ENCODE data around the gene GSTK1. TPM values are rescaled to one million over a fixed set of nuclear protein-coding genes. Genes with fewer than 3 reads are reported as not detected.
"Not testable (repeated sequence)": the region's sequence is repeated elsewhere in the genome, so short reads cannot be mapped to it uniquely, and the experiment has no call there.

The GSTK1 gene
- total RNA-seq, 2 experiments from 2014 or later = 218 to 224 TPM

DNA sequence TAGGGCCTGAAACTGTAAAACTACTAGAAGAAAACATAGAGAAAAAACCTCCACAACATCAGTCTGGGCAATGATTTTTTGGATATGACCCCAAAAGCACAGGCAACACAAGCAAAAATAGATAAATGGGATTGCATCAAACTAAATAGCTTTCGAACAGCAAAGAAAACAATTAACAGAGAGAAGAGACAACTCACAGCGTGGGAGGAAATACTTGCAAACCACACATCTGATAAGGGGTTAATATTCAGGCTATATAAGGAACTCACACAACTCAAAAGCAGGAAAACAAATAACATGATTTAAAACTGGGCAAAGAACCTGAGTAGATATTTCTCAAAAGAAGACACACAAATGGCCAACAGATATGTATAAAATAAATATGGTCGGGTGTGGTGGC, 7.7 kb upstream of the GSTK1 start:
- no peak for DNase-seq
- peak overlapping the region; percentile 14 for H3K27ac Mint-ChIP-seq
- H3K9me3 Mint-ChIP-seq = peaks cover 20% of the 10 kb centered on the region
- no peak overlapping the region for H3K4me3 Mint-ChIP-seq
- peaks cover 18% of the 10 kb centered on the region for H3K36me3 Mint-ChIP-seq
- no peaks in the 10 kb centered on the region for H3K27me3 Mint-ChIP-seq
- intact Hi-C loops (cut with micrococcal nuclease) = no loop called here
- H3K4me1 Mint-ChIP-seq (ENCODE audit: low read depth) = peaks cover 69% of the 10 kb centered on the region
- POLR2A ChIA-PET = interaction anchor here (0.6 to 1.2 kb wide), 2 partner anchors 8 to 28 kb away, joined by 3 to 6 read pairs; partner anchors contain the start of gene GSTK1
- CTCF ChIA-PET = interaction anchor here (0.7 to 4.9 kb wide), 7 partner anchors 8 to 125 kb away, joined by 3 to 43 read pairs (median 4); partner anchors contain the start of genes CASP2 and GSTK1

DNA sequence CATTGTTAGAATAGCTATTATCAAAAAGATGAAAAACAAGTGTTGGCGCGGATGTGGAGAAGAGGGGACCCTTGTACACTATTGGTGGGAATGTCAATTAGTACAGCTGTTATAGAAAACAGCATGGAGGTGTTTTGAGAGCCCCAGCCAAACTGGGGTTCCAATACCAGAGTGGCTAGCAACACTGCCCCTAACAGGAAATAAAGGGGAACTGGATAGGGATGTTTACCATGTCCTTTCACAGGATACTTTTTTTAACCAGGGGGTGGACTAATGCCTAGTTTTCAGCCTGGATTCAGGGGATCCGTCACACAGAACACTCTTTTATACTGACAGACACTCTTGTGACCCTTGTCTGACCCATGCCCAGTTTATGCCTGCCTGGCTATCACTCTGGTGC, 6.9 kb upstream of the GSTK1 start:
- POLR2A ChIA-PET = no interaction called here
- DNase-seq = no peak
- Mint-ChIP-seq H3K27me3 (no peaks in the 10 kb centered on the region), H3K9me3 (peaks cover 20% of the 10 kb centered on the region), H3K27ac (peak overlapping the region; percentile 46), H3K4me3 (no peak overlapping the region), H3K4me1 (ENCODE audit: low read depth) (peaks cover 68% of the 10 kb centered on the region), H3K36me3 (peaks cover 17% of the 10 kb centered on the region)
- CTCF ChIA-PET = interaction anchor here (0.9 to 4.9 kb wide), 6 partner anchors 9 to 48 kb away, joined by 3 to 43 read pairs (median 5); no protein-coding TSS in a partner anchor
- intact Hi-C loops (cut with micrococcal nuclease) = no loop called here

DNA sequence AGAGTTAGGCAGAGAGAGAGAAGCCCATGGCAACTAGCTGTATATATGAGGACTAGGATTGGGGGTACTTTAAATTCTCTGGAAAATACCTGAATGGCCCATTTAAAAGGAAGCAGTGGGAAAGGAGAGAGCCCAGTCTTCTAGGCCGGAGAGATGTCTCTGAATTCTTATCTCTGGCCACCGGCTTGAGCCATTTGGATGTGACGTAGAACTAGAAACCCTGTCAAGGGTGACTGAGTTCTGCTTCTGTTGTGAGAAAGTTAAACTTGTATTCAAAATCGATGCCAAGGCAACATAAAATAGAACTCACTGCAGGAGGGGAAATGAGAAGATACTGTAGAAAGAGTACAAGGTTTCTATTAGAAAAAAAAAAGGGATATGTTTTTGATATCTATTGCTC, 6.3 kb upstream of the GSTK1 start:
- intact Hi-C loops (cut with micrococcal nuclease) = no loop called here
- peaks cover 66% of the 10 kb centered on the region for H3K4me1 Mint-ChIP-seq (ENCODE audit: low read depth)
- no peak for DNase-seq
- ChIA-PET CTCF (interaction anchor here (0.6 to 4.9 kb wide), 9 partner anchors 9 to 177 kb away, joined by 3 to 43 read pairs (median 3); no protein-coding TSS in a partner anchor), POLR2A (no interaction called here)
- H3K36me3 Mint-ChIP-seq = peaks cover 17% of the 10 kb centered on the region
- peak overlapping the region; percentile 46 for H3K27ac Mint-ChIP-seq
- H3K27me3 Mint-ChIP-seq = no peaks in the 10 kb centered on the region
- H3K9me3 Mint-ChIP-seq = peaks cover 20% of the 10 kb centered on the region
- no peak overlapping the region for H3K4me3 Mint-ChIP-seq

DNA sequence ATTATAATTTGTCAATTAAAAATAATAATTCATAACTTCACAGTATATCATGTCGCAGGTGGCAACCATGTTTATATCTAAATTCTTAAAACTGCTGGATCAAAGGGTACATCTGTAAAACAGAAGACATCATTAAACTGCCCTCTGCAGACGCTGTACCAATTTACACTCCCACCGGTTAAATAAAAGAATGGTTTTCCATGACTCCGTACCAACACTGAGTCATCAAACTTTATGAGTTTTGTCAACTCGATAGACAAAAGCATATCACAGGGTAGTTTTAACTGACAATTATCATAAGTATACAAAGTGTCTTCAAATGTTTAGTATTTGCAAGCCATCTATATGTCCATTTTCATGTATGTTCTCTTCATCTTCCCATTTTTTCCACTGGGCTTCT, 5.7 kb upstream of the GSTK1 start:
- intact Hi-C loops (cut with micrococcal nuclease) = no loop called here
- Mint-ChIP-seq H3K9me3 (peaks cover 18% of the 10 kb centered on the region), H3K36me3 (peaks cover 15% of the 10 kb centered on the region), H3K4me1 (ENCODE audit: low read depth) (peaks cover 65% of the 10 kb centered on the region), H3K27ac (no peak overlapping the region), H3K4me3 (no peak overlapping the region), H3K27me3 (no peaks in the 10 kb centered on the region)
- ChIA-PET CTCF (interaction anchor here (0.6 to 4.9 kb wide), 9 partner anchors 10 to 178 kb away, joined by 3 to 43 read pairs (median 5); no protein-coding TSS in a partner anchor), POLR2A (no interaction called here)
- no peak for DNase-seq

DNA sequence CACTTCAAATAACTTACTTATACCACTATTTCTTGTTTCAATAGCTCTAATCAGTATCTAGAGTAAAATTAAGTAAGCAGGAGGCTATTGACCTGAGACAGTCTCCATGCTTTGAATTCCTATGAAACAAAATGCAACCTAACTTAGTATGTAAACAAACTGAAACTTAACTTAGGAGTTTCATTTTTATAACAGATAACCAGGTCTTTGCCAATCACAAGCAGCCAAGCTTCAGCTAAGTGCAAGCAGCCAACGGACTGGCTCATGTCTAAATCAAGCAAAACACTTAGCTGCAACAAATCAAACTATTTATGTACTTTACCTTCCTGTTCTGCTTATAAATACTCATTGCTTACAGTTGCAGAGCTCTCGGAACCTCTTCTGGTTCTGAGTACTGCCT, 4.4 kb upstream of the GSTK1 start:
- intact Hi-C loops (cut with micrococcal nuclease) = loop anchor here (1.0 kb wide), 1 partner anchor 20 kb away; no protein-coding TSS in a partner anchor
- H3K36me3 Mint-ChIP-seq = peaks cover 11% of the 10 kb centered on the region
- peak overlapping the region; percentile 63 for H3K27ac Mint-ChIP-seq
- peak overlapping the region; percentile 30 for H3K4me3 Mint-ChIP-seq
- H3K9me3 Mint-ChIP-seq = peaks cover 11% of the 10 kb centered on the region
- ChIA-PET POLR2A (no interaction called here), CTCF (interaction anchor here (0.9 to 4.9 kb wide), 6 partner anchors 12 to 121 kb away, joined by 3 to 43 read pairs (median 6); no protein-coding TSS in a partner anchor)
- peak; percentile 49 for DNase-seq
- peaks cover 65% of the 10 kb centered on the region for H3K4me1 Mint-ChIP-seq (ENCODE audit: low read depth)
- no peaks in the 10 kb centered on the region for H3K27me3 Mint-ChIP-seq

DNA sequence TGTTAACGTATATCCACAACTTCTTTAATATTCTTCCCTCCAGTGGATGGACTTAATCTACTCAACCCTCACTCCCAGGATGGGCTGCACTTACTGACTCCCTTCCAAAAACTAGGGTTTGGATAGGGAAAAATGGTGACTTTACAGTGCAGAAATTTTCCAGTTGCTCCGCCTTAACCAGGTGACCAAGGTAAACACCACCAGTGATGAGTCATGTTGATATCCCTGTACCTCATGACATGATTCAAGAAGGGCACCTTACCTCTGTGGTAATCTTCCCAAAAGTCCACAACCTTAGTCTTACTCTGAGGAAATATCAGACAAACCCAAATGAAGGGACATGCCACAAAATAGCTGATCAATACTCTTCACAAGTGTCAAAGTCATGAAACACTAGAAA, 3.5 kb upstream of the GSTK1 start:
- DNase-seq = no peak
- Mint-ChIP-seq H3K4me1 (ENCODE audit: low read depth) (peaks cover 67% of the 10 kb centered on the region), H3K27ac (peak overlapping the region; percentile 5), H3K36me3 (peaks cover 14% of the 10 kb centered on the region), H3K9me3 (peaks cover 5% of the 10 kb centered on the region), H3K27me3 (no peaks in the 10 kb centered on the region), H3K4me3 (no peak overlapping the region)
- CTCF ChIA-PET = interaction anchor here (1.3 to 2.8 kb wide), 3 partner anchors 20 to 45 kb away, joined by 6 to 14 read pairs (median 9); no protein-coding TSS in a partner anchor
- intact Hi-C loops (cut with micrococcal nuclease) = loop anchor here (1.0 to 5.0 kb wide), 2 partner anchors 20 to 48 kb away; no protein-coding TSS in a partner anchor
- POLR2A ChIA-PET = interaction anchor here (1.2 kb wide), 1 partner anchor 124 kb away, joined by 4 read pairs; no protein-coding TSS in a partner anchor

DNA sequence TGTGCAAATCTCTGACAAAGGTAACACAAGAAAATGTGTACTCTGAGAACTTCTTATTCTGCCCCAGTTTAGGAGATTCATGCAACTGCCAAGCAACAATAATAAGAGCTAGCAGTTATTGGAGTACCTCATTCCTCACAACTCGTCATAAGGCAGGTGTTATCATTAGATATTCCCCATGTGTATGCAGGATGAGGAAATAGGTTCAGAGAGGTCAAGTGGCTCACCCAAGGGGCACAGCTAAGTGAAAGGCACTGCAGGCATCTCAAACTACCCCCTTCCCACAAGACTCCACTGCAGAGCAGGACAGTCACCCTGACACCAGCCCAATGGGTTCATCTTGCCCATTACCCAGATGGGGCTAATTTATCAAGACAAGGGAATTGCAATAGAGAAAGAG, 1.3 kb upstream of the GSTK1 start:
- Mint-ChIP-seq H3K9me3 (peaks cover 5% of the 10 kb centered on the region), H3K27ac (peak overlapping the region; percentile 92), H3K27me3 (no peaks in the 10 kb centered on the region), H3K36me3 (peaks cover 25% of the 10 kb centered on the region), H3K4me3 (no peak overlapping the region), H3K4me1 (ENCODE audit: low read depth) (peaks cover 60% of the 10 kb centered on the region)
- intact Hi-C loops (cut with micrococcal nuclease) = loop anchor here (5.0 kb wide), 1 partner anchor 45 kb away; no protein-coding TSS in a partner anchor
- ChIA-PET POLR2A (interaction anchor here (1.1 to 2.3 kb wide), 2 partner anchors 12 to 48 kb away, joined by 3 to 10 read pairs; no protein-coding TSS in a partner anchor), CTCF (interaction anchor here (0.9 to 2.8 kb wide), 3 partner anchors 22 to 155 kb away, joined by 3 to 18 read pairs (median 9); no protein-coding TSS in a partner anchor)
- no peak for DNase-seq

DNA sequence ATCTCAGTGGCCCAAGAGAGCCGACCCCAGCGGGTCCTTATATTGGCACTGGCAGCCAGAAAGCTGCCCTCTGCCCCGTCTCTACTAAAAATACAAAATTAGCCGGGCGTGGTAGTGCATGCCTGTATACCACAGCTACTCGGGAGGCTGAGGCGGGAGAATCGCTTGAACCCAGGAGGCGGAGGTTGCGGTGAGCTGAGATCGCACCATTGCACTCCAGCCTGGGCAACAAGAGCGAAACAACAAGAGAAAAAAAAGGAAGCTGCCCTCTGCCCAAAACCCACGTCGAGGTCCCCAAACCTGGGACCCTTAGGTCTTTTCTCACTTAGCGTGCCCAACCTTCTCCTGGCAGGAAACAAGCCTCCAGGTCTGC, 941 bp downstream of the GSTK1 start:
- CTCF ChIA-PET = interaction anchor here (0.6 to 1.9 kb wide), 7 partner anchors 9 to 152 kb away, joined by 3 to 13 read pairs (median 3); no protein-coding TSS in a partner anchor
- H3K9me3 Mint-ChIP-seq, H3K27me3 Mint-ChIP-seq, DNase-seq: not testable (repeated sequence)
- intact Hi-C loops (cut with micrococcal nuclease) = loop anchor here (5.0 kb wide), 1 partner anchor 43 kb away; no protein-coding TSS in a partner anchor
- Mint-ChIP-seq H3K36me3 (peaks cover 40% of the 10 kb centered on the region), H3K4me1 (ENCODE audit: low read depth) (peaks cover 59% of the 10 kb centered on the region), H3K27ac (peak overlapping the region; percentile 92), H3K4me3 (peak overlapping the region; percentile 91)
- POLR2A ChIA-PET = interaction anchor here (1.1 to 3.1 kb wide), 9 partner anchors 9 to 35 kb away, joined by 3 to 27 read pairs (median 6); partner anchors contain the start of gene CASP2

DNA sequence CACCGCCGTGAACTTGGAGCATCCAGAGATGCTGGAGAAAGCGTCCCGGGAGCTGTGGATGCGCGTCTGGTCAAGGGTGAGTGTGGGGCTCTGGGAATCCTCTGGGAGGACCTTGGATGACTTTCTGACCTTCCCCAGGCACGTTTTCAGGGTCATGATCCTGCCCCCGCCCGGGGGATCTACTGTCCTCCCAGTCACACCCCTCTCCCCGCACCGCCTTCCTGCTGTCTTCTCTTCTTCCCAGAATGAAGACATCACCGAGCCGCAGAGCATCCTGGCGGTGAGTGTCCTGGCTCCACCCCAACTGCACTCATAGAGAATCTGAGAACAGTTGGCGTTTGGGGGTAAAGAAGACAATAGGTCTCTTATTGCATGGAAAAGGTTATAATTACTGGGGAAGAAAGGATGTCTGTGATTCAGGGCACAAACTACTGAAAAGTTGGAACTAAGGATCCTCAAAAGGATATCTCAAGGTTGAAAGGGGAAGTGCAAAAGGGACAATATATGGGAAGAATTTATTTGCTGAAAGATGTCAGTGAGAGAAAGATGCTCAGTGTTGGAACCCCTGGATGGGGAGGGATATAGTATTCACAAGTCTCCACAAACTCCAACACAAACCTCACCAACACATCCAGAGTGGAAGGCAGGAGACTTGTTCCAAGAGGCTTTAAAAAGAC, 1.9 kb downstream of the GSTK1 start:
- peaks cover 50% of the 10 kb centered on the region for H3K4me1 Mint-ChIP-seq (ENCODE audit: low read depth)
- POLR2A ChIA-PET = interaction anchor here (1.1 to 3.1 kb wide), 5 partner anchors 10 to 34 kb away, joined by 4 to 27 read pairs (median 6); partner anchors contain the start of gene CASP2

DNA sequence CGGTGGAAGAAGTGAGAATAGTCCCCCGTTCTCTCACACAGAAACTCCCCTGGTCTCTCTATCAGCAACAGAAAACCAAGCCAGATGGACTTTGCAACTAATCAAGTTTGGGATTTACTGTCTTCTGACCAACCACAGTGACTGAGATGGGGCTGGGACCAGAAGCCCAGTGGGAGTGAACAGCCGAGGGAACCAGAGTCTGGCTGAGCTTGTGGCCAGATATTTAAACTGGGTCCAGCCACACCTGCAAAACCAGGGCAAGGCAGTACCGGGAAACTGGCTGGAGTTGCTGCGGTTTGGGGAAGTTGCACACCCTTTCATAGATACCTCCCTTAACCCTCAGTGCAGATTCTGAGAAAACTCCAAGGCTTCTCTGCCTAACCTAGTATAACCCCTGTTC, 6.0 kb downstream of the GSTK1 start:
- Mint-ChIP-seq H3K9me3 (no peaks in the 10 kb centered on the region), H3K27me3 (no peaks in the 10 kb centered on the region), H3K27ac (peak overlapping the region; percentile 64), H3K4me1 (ENCODE audit: low read depth) (peaks cover 47% of the 10 kb centered on the region), H3K4me3 (no peak overlapping the region), H3K36me3 (peaks cover 47% of the 10 kb centered on the region)
- intact Hi-C loops (cut with micrococcal nuclease) = no loop called here
- ChIA-PET CTCF (interaction anchor here (1.1 to 1.6 kb wide), 3 partner anchors 12 to 29 kb away, joined by 3 to 4 read pairs (median 3); no protein-coding TSS in a partner anchor), POLR2A (interaction anchor here (1.0 to 1.3 kb wide), 2 partner anchors 10 to 14 kb away, joined by 3 read pairs; no protein-coding TSS in a partner anchor)
- no peak for DNase-seq

More for the DNA sequence above, 1.9 kb downstream of the GSTK1 start:
- peak overlapping the region; percentile 91 for H3K4me3 Mint-ChIP-seq
- H3K36me3 Mint-ChIP-seq = peaks cover 48% of the 10 kb centered on the region
- peak; percentile 56 for DNase-seq
- H3K27ac Mint-ChIP-seq = peak overlapping the region; percentile 92
- intact Hi-C loops (cut with micrococcal nuclease) = no loop called here
- CTCF ChIA-PET = interaction anchor here (0.6 to 1.9 kb wide), 2 partner anchors 24 to 151 kb away, joined by 3 to 13 read pairs; no protein-coding TSS in a partner anchor
- H3K9me3 Mint-ChIP-seq = peaks cover 5% of the 10 kb centered on the region
- H3K27me3 Mint-ChIP-seq = no peaks in the 10 kb centered on the region

DNA sequence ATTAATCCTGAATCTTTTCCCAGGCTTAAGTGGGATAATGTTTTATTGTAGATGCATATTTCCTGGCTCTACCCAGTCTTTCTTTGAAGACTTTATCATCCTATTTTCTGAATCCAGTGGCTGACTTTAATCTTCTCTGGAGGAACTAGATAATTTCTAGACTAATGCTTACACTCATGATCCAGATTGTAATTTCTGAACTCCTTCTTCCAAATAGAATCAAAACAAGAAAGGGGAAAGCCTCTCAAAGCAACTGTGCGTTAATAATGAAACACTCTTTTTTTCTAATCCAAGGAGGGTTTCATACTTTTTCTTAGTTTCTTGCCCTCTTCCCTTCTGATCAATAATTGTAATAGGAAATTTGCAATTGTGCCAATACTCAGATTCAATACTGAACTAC, 8.0 kb downstream of the GSTK1 start:
- Mint-ChIP-seq H3K9me3 (no peaks in the 10 kb centered on the region), H3K4me3 (no peak overlapping the region), H3K27ac (peak overlapping the region; percentile 58), H3K27me3 (no peaks in the 10 kb centered on the region), H3K4me1 (ENCODE audit: low read depth) (peaks cover 33% of the 10 kb centered on the region), H3K36me3 (peaks cover 34% of the 10 kb centered on the region)
- intact Hi-C loops (cut with micrococcal nuclease) = no loop called here
- ChIA-PET POLR2A (no interaction called here), CTCF (interaction anchor here (0.7 to 0.9 kb wide), 2 partner anchors 29 to 251 kb away, joined by 3 to 5 read pairs; no protein-coding TSS in a partner anchor)
- no peak for DNase-seq

DNA sequence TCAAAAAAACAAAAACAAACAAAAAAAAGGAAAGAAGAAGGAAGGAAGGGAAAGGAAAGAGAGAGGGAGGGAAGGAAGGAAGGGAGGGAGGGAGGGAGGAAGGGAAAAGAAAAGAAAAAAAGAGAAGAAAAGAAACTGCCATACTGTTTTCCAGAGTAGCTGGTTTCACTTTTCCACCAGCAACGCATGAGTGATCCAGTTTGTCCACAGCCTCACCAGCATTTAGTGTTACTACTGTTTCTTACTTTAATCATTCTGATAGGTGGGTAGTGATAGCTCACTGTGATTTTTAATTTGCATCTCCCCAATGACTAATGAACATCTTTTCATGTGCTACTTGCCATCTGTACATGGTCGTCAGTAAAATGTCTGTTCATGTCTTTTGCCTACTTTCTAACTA, 9.6 kb downstream of the GSTK1 start:
- no peak for DNase-seq
- H3K36me3 Mint-ChIP-seq = peaks cover 24% of the 10 kb centered on the region
- H3K4me3 Mint-ChIP-seq = no peak overlapping the region
- intact Hi-C loops (cut with micrococcal nuclease) = no loop called here
- ChIA-PET CTCF (interaction anchor here (0.7 to 1.3 kb wide), 4 partner anchors 11 to 461 kb away, joined by 3 to 5 read pairs (median 4); no protein-coding TSS in a partner anchor), POLR2A (no interaction called here)
- no peaks in the 10 kb centered on the region for H3K9me3 Mint-ChIP-seq
- H3K27ac Mint-ChIP-seq = no peak overlapping the region
- peaks cover 25% of the 10 kb centered on the region for H3K4me1 Mint-ChIP-seq (ENCODE audit: low read depth)
- H3K27me3 Mint-ChIP-seq = no peaks in the 10 kb centered on the region
